GM12878 (cell line): ENCODE data around the gene PLP2. TPM values are rescaled to one million over a fixed set of nuclear protein-coding genes. Genes with fewer than 3 reads are reported as not detected.

Experiments
- ATAC-seq: fragments of 200-7000 bp; cut with Tn5 transposase; 3 replicates; pipeline ENCODE4 v1.9.1; 2020; ENCODE audit warnings: mild to moderate bottlenecking, moderate library complexity
- BruUV-seq: library from RNA; stranded (reverse); fragments of 400-500 nt; replicated peaks from 2 replicates; lab custom pipeline; 2021; lab: Mats Ljungman, UMichigan
- CTCF ChIA-PET: fragments of 300-600 bp; sonication (Branson Sonifier 250); formaldehyde crosslinking; extraction: SDS; loops from one replicate; lab custom pipeline; 2021; ENCODE audit warnings: inconsistent platforms; lab: Yijun Ruan, JAX
- POLR2A ChIA-PET: fragments of 350-600 bp; formaldehyde crosslinking; extraction: SDS; loops from one replicate; lab custom pipeline; 2021; ENCODE audit warnings: inconsistent platforms; lab: Charles Lee
- RAD21 ChIA-PET: fragments of 300-600 bp; sonication (Branson Sonifier 250); formaldehyde crosslinking; loops from one replicate; lab custom pipeline; 2023; ENCODE audit warnings: antibody characterized with exemption; ENCODE audit not compliant: unreplicated experiment; lab: Charles Lee
- SMC1A ChIA-PET: fragments of 300-600 bp; sonication (Branson Sonifier 250); formaldehyde crosslinking; loops from one replicate; lab custom pipeline; 2023; ENCODE audit not compliant: unreplicated experiment, uncharacterized antibody; lab: Charles Lee
- DNase-seq: peaks from one replicate; pipeline ENCODE4 v3.0.0-alpha.2; 2011; ENCODE audit warnings: low read depth, low spot score
- FAIRE-seq: peaks from 3 replicates; lab custom pipeline; 2011; peaks lifted over from hg19 to GRCh38; lab: Jason Lieb, UNC
- H2AFZ ChIP-seq: 2 replicates; pipeline ENCODE4 v1.6.0; 2011; ENCODE audit warnings: low read depth, low read length, control low read depth; ENCODE audit not compliant: control insufficient read depth
- H3K27ac ChIP-seq: 2 replicates; pipeline ENCODE4 v1.5.1; 2011; ENCODE audit warnings: control low read depth; ENCODE audit not compliant: control insufficient read depth, insufficient read depth
- H3K27me3 ChIP-seq, 2 experiments: replicated peaks in 1 of 2; 2 replicates each; pipeline versions ENCODE4 v1.6.0 to v1.6.1; 2011; ENCODE audit warnings: low read length in 1 of 2; ENCODE audit not compliant: control insufficient read depth in 2 of 2, insufficient read depth in 2 of 2
- H3K36me3 ChIP-seq, 2 experiments: 2 replicates each; pipeline ENCODE4 v1.5.1; 2011; ENCODE audit warnings: low read length in 1 of 2; ENCODE audit not compliant: control insufficient read depth in 2 of 2, insufficient read depth in 2 of 2
- H3K4me1 ChIP-seq: 2 replicates; pipeline ENCODE4 v1.6.1; 2011; ENCODE audit warnings: mild to moderate bottlenecking, low read length, moderate library complexity, mixed read lengths; ENCODE audit not compliant: control insufficient read depth, insufficient read depth
- H3K4me2 ChIP-seq: 2 replicates; pipeline ENCODE4 v1.6.0; 2011; ENCODE audit warnings: control low read depth; ENCODE audit not compliant: control insufficient read depth, insufficient read depth
- H3K4me3 ChIP-seq: fragments of 200-600 bp; sonication (generic); 2 replicates; pipeline ENCODE4 v1.5.1; 2016
- H3K79me2 ChIP-seq: 2 replicates; pipeline ENCODE4 v1.6.0; 2011; ENCODE audit warnings: low read length; ENCODE audit not compliant: control insufficient read depth, insufficient read depth
- H3K9ac ChIP-seq: 2 replicates; pipeline ENCODE4 v1.8.0; 2011; ENCODE audit warnings: low read length, control low read depth, mixed read lengths; ENCODE audit not compliant: control insufficient read depth, insufficient read depth
- H3K9me3 ChIP-seq: replicated peaks from 3 replicates; pipeline ENCODE4 v1.5.1; 2011; ENCODE audit warnings: mild to moderate bottlenecking, low read length; ENCODE audit not compliant: control insufficient read depth, insufficient read depth
- H4K20me1 ChIP-seq: 2 replicates; pipeline ENCODE4 v1.6.0; 2011; ENCODE audit not compliant: control insufficient read depth, insufficient read depth
- EGR1 ChIP-seq, 2 experiments: IDR thresholded peaks; 1 replicate in 1 of 2; 2 replicates in 1 of 2; pipeline ENCODE4 v1.6.1; 2011 to 2012; ENCODE audit warnings: low read depth in 2 of 2, low read length in 2 of 2, borderline replicate concordance in 1 of 2, mild to moderate bottlenecking in 1 of 2, moderate library complexity in 1 of 2
- FOS ChIP-seq: IDR thresholded peaks from 3 replicates; pipeline ENCODE4 v1.6.1; 2011; ENCODE audit warnings: borderline replicate concordance; ENCODE audit not compliant: insufficient read length; ENCODE audit errors: extremely low read depth
- GATAD2B ChIP-seq: fragments of 450-650 bp; conservative IDR thresholded peaks from 2 replicates; pipeline ENCODE4 v1.6.1; 2017; ENCODE audit warnings: low read depth, mild to moderate bottlenecking, moderate library complexity
- KAT2A ChIP-seq: conservative IDR thresholded peaks from 2 replicates; pipeline ENCODE4 v1.6.1; 2011; ENCODE audit warnings: low read depth, low read length; ENCODE audit not compliant: control insufficient read depth
- ZBTB11 ChIP-seq: fragments of 450-650 bp; formaldehyde crosslinking; IDR thresholded peaks from 2 replicates; pipeline ENCODE4 v1.5.0; 2022; ENCODE audit warnings: mild to moderate bottlenecking, missing genetic modification characterization
- ZNF622 ChIP-seq: fragments of 450-650 bp; IDR thresholded peaks from 2 replicates; pipeline ENCODE4 v1.6.1; 2017; ENCODE audit warnings: mild to moderate bottlenecking, inconsistent platforms
- WGBS: methylation state at CpG from one replicate; pipeline ENCODE4 v1.1.6; 2016; ENCODE audit warnings: low lambda C conversion rate; ENCODE audit not compliant: insufficient replicate concordance, insufficient coverage; ENCODE audit errors: missing lambda C conversion rate; 5-methylcytosine and 5-hydroxymethylcytosine counted together
- in situ Hi-C: fragments of 300-500 bp; cut with MboI; formaldehyde crosslinking; loops from 9 replicates; pipeline ENCODE4 v1.14.3; 2018; ENCODE audit warnings: mixed read lengths
- intact Hi-C: fragments of 100-400 bp; cut with micrococcal nuclease; formaldehyde crosslinking; loops from one replicate; pipeline ENCODE4 v1.14.2; 2022; ENCODE audit not compliant: unreplicated experiment
- polyA plus RNA-seq, 11 experiments: library from polyadenylated mRNA; depleted of rRNA in 4 of 11; unstranded in 6 of 11; stranded (reverse) in 5 of 11; fragments of >200 nt; fragmentation: Nextera tagmentation in 4 of 11; fragmentation: Illumina TruSeq in 1 of 11; extraction: Ambion mirVana in 4 of 11; extraction: Trizol in 1 of 11; gene quantifications; 1 replicate in 1 of 11; 2 replicates in 10 of 11; pipeline versions ENCODE4 v1.2.1 to v1.2.3, GENCODE V29; 2011 to 2016; ENCODE audit warnings: inconsistent platforms in 2 of 11, missing spikeins in 2 of 11, low read depth in 1 of 11
- total RNA-seq, 4 experiments: library from RNA; depleted of rRNA in 3 of 4; stranded (reverse); fragments of >200 nt in 3 of 4; fragmentation: Illumina TruSeq in 1 of 4; extraction: Trizol in 1 of 4; gene quantifications; 2 replicates each; pipeline versions ENCODE4 v1.2.1 to v1.2.3, GENCODE V29; 2013 to 2021
- TF ChIP-seq, protein P1 (sequence below): fragments of 150-350 bp; IDR thresholded peaks from 2 replicates; pipeline ENCODE4 v1.6.1; 2016; ENCODE audit warnings: low read depth, low read length
- TF ChIP-seq, protein P2 (sequence below): IDR thresholded peaks from 2 replicates; pipeline ENCODE4 v1.6.1; 2012; ENCODE audit warnings: low read length, inconsistent platforms

Gene PLP2
- total and polyA plus RNA-seq, 10 of the 15 experiments (the other 5 are each of a cell fraction or from before 2014, with no cell fraction given), result 56.6 to 177 (median 99.3) TPM

GRCh38 chrX:49166914-49167739, 4.6 kb upstream of the PLP2 start (continued):
- no peak for TF ChIP-seq ZBTB11

- peak overlapping the region; percentile 81 for H3K4me2 ChIP-seq
- WGBS, result 0% methylated on average over 3 of the region's 3 CpGs
- ATAC-seq (no peak), FAIRE-seq (no peak)
- RAD21 ChIA-PET, result interaction anchor here (0.8 to 4.6 kb wide), 7 partner anchors 12 to 101 kb away, joined by 3 to 26 read pairs (median 5); partner anchors contain the start of gene CCDC22
- H3K4me1 ChIP-seq, result peaks cover 9% of the 10 kb centered on the region
- no TSS peak for BruUV-seq
- H3K27ac ChIP-seq, result peak overlapping the region; percentile 78
- SMC1A ChIA-PET, result interaction anchor here (1.4 to 3.2 kb wide), 3 partner anchors 10 to 23 kb away, joined by 3 to 14 read pairs (median 14); no protein-coding TSS in a partner anchor
- TF ChIP-seq, protein P1, sequence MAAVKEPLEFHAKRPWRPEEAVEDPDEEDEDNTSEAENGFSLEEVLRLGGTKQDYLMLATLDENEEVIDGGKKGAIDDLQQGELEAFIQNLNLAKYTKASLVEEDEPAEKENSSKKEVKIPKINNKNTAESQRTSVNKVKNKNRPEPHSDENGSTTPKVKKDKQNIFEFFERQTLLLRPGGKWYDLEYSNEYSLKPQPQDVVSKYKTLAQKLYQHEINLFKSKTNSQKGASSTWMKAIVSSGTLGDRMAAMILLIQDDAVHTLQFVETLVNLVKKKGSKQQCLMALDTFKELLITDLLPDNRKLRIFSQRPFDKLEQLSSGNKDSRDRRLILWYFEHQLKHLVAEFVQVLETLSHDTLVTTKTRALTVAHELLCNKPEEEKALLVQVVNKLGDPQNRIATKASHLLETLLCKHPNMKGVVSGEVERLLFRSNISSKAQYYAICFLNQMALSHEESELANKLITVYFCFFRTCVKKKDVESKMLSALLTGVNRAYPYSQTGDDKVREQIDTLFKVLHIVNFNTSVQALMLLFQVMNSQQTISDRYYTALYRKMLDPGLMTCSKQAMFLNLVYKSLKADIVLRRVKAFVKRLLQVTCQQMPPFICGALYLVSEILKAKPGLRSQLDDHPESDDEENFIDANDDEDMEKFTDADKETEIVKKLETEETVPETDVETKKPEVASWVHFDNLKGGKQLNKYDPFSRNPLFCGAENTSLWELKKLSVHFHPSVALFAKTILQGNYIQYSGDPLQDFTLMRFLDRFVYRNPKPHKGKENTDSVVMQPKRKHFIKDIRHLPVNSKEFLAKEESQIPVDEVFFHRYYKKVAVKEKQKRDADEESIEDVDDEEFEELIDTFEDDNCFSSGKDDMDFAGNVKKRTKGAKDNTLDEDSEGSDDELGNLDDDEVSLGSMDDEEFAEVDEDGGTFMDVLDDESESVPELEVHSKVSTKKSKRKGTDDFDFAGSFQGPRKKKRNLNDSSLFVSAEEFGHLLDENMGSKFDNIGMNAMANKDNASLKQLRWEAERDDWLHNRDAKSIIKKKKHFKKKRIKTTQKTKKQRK, result no peak
- TF ChIP-seq EGR1 (IDR thresholded peaks at IDR 0.05; ENCODE audit: borderline replicate concordance in 1 of 2, low read depth in 2 of 2, low read length in 2 of 2) (no peak), FOS (no peak), GATAD2B (no peak), KAT2A (no peak), ZNF622 (no peak)
- TF ChIP-seq, protein P2, sequence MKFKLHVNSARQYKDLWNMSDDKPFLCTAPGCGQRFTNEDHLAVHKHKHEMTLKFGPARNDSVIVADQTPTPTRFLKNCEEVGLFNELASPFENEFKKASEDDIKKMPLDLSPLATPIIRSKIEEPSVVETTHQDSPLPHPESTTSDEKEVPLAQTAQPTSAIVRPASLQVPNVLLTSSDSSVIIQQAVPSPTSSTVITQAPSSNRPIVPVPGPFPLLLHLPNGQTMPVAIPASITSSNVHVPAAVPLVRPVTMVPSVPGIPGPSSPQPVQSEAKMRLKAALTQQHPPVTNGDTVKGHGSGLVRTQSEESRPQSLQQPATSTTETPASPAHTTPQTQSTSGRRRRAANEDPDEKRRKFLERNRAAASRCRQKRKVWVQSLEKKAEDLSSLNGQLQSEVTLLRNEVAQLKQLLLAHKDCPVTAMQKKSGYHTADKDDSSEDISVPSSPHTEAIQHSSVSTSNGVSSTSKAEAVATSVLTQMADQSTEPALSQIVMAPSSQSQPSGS, result no peak
- TF ChIP-seq, all 136 proteins: peak for 0
- Histone ChIP-seq H4K20me1 (no peaks in the 10 kb centered on the region), H3K9me3 (no peaks in the 10 kb centered on the region; the same call in 2 of the 3 replicates), H3K9ac (peak overlapping the region; percentile 24; the same call in 1 of the 2 replicates), H2AFZ (no peak overlapping the region), H3K36me3 (no peaks in the 10 kb centered on the region), H3K27me3 (no peaks in the 10 kb centered on the region), H3K79me2 (peaks cover under 1% of the 10 kb centered on the region; the same call in 1 of the 2 replicates), H3K4me3 (peak overlapping the region; percentile 37; the same call in 1 of the 2 replicates)
- CTCF ChIA-PET, result interaction anchor here (1.1 to 5.2 kb wide), 5 partner anchors 11 to 26 kb away, joined by 3 to 57 read pairs (median 15); partner anchors contain the start of gene PRICKLE3
- intact Hi-C loops, result loop anchor here (2.0 kb wide), 2 partner anchors 23 to 45 kb away; partner anchors contain the start of gene GPKOW
- POLR2A ChIA-PET, result interaction anchor here (0.7 to 5.0 kb wide), 6 partner anchors 10 to 101 kb away, joined by 3 to 28 read pairs (median 10); partner anchors contain the start of genes PPP1R3F and PRICKLE3
- DNase-seq, result no peak
- in situ Hi-C loops, result no loop called here
These were observed 4.0 kb upstream of the PLP2 start for GRCh38 chrX:49167740-49168108.
